GM12878 (cell line): ENCODE data around the gene NTF4. TPM values are rescaled to one million over a fixed set of nuclear protein-coding genes. Genes with fewer than 3 reads are reported as not detected.

Experiments
- ATAC-seq: fragments of 200-7000 bp; cut with Tn5 transposase; 3 replicates; pipeline ENCODE4 v1.9.1; 2020; ENCODE audit warnings: mild to moderate bottlenecking, moderate library complexity
- BruUV-seq: library from RNA; stranded (reverse); fragments of 400-500 nt; replicated peaks from 2 replicates; lab custom pipeline; 2021; lab: Mats Ljungman, UMichigan
- CTCF ChIA-PET: fragments of 300-600 bp; sonication (Branson Sonifier 250); formaldehyde crosslinking; extraction: SDS; loops from one replicate; lab custom pipeline; 2021; ENCODE audit warnings: inconsistent platforms; lab: Yijun Ruan, JAX
- POLR2A ChIA-PET: fragments of 350-600 bp; formaldehyde crosslinking; extraction: SDS; loops from one replicate; lab custom pipeline; 2021; ENCODE audit warnings: inconsistent platforms; lab: Charles Lee
- RAD21 ChIA-PET: fragments of 300-600 bp; sonication (Branson Sonifier 250); formaldehyde crosslinking; loops from one replicate; lab custom pipeline; 2023; ENCODE audit warnings: antibody characterized with exemption; ENCODE audit not compliant: unreplicated experiment; lab: Charles Lee
- SMC1A ChIA-PET: fragments of 300-600 bp; sonication (Branson Sonifier 250); formaldehyde crosslinking; loops from one replicate; lab custom pipeline; 2023; ENCODE audit not compliant: unreplicated experiment, uncharacterized antibody; lab: Charles Lee
- DNase-seq: peaks from one replicate; pipeline ENCODE4 v3.0.0-alpha.2; 2011; ENCODE audit warnings: low read depth, low spot score
- FAIRE-seq: peaks from 3 replicates; lab custom pipeline; 2011; peaks lifted over from hg19 to GRCh38; lab: Jason Lieb, UNC
- H2AFZ ChIP-seq: 2 replicates; pipeline ENCODE4 v1.6.0; 2011; ENCODE audit warnings: low read depth, low read length, control low read depth; ENCODE audit not compliant: control insufficient read depth
- H3K27ac ChIP-seq: 2 replicates; pipeline ENCODE4 v1.5.1; 2011; ENCODE audit warnings: control low read depth; ENCODE audit not compliant: control insufficient read depth, insufficient read depth
- H3K27me3 ChIP-seq, 2 experiments: replicated peaks in 1 of 2; 2 replicates each; pipeline versions ENCODE4 v1.6.0 to v1.6.1; 2011; ENCODE audit warnings: low read length in 1 of 2; ENCODE audit not compliant: control insufficient read depth in 2 of 2, insufficient read depth in 2 of 2
- H3K36me3 ChIP-seq, 2 experiments: 2 replicates each; pipeline ENCODE4 v1.5.1; 2011; ENCODE audit warnings: low read length in 1 of 2; ENCODE audit not compliant: control insufficient read depth in 2 of 2, insufficient read depth in 2 of 2
- H3K4me1 ChIP-seq: 2 replicates; pipeline ENCODE4 v1.6.1; 2011; ENCODE audit warnings: mild to moderate bottlenecking, low read length, moderate library complexity, mixed read lengths; ENCODE audit not compliant: control insufficient read depth, insufficient read depth
- H3K4me2 ChIP-seq: 2 replicates; pipeline ENCODE4 v1.6.0; 2011; ENCODE audit warnings: control low read depth; ENCODE audit not compliant: control insufficient read depth, insufficient read depth
- H3K4me3 ChIP-seq: fragments of 200-600 bp; sonication (generic); 2 replicates; pipeline ENCODE4 v1.5.1; 2016
- H3K79me2 ChIP-seq: 2 replicates; pipeline ENCODE4 v1.6.0; 2011; ENCODE audit warnings: low read length; ENCODE audit not compliant: control insufficient read depth, insufficient read depth
- H3K9ac ChIP-seq: 2 replicates; pipeline ENCODE4 v1.8.0; 2011; ENCODE audit warnings: low read length, control low read depth, mixed read lengths; ENCODE audit not compliant: control insufficient read depth, insufficient read depth
- H3K9me3 ChIP-seq: replicated peaks from 3 replicates; pipeline ENCODE4 v1.5.1; 2011; ENCODE audit warnings: mild to moderate bottlenecking, low read length; ENCODE audit not compliant: control insufficient read depth, insufficient read depth
- H4K20me1 ChIP-seq: 2 replicates; pipeline ENCODE4 v1.6.0; 2011; ENCODE audit not compliant: control insufficient read depth, insufficient read depth
- CHD4 ChIP-seq: fragments of 200-600 bp; sonication (generic); IDR thresholded peaks from 2 replicates; pipeline ENCODE4 v1.6.1; 2016; ENCODE audit warnings: mild to moderate bottlenecking
- GATAD2B ChIP-seq: fragments of 450-650 bp; conservative IDR thresholded peaks from 2 replicates; pipeline ENCODE4 v1.6.1; 2017; ENCODE audit warnings: low read depth, mild to moderate bottlenecking, moderate library complexity
- IRF3 ChIP-seq: fragments of 450-650 bp; IDR thresholded peaks from 2 replicates; pipeline ENCODE4 v1.6.1; 2014; ENCODE audit warnings: mild to moderate bottlenecking
- PBX3 ChIP-seq: IDR thresholded peaks from 2 replicates; pipeline ENCODE4 v1.6.1; 2011; ENCODE audit warnings: mild to moderate bottlenecking, low read depth, low read length, moderate library complexity; ENCODE audit not compliant: insufficient replicate concordance
- TAF1 ChIP-seq: IDR thresholded peaks from 2 replicates; pipeline ENCODE4 v1.6.1; 2011; ENCODE audit warnings: mild to moderate bottlenecking, low read depth, low read length, borderline replicate concordance
- TCF3 ChIP-seq: IDR thresholded peaks from 2 replicates; pipeline ENCODE4 v1.6.1; 2012; ENCODE audit warnings: low read depth, mild to moderate bottlenecking, low read length, borderline replicate concordance; ENCODE audit not compliant: insufficient read depth
- WGBS: methylation state at CpG from one replicate; pipeline ENCODE4 v1.1.6; 2016; ENCODE audit warnings: low lambda C conversion rate; ENCODE audit not compliant: insufficient replicate concordance, insufficient coverage; ENCODE audit errors: missing lambda C conversion rate; 5-methylcytosine and 5-hydroxymethylcytosine counted together
- in situ Hi-C: fragments of 300-500 bp; cut with MboI; formaldehyde crosslinking; loops from 9 replicates; pipeline ENCODE4 v1.14.3; 2018; ENCODE audit warnings: mixed read lengths
- intact Hi-C: fragments of 100-400 bp; cut with micrococcal nuclease; formaldehyde crosslinking; loops from one replicate; pipeline ENCODE4 v1.14.2; 2022; ENCODE audit not compliant: unreplicated experiment
- polyA plus RNA-seq, 11 experiments: library from polyadenylated mRNA; depleted of rRNA in 4 of 11; unstranded in 6 of 11; stranded (reverse) in 5 of 11; fragments of >200 nt; fragmentation: Nextera tagmentation in 4 of 11; fragmentation: Illumina TruSeq in 1 of 11; extraction: Ambion mirVana in 4 of 11; extraction: Trizol in 1 of 11; gene quantifications; 1 replicate in 1 of 11; 2 replicates in 10 of 11; pipeline versions ENCODE4 v1.2.1 to v1.2.3, GENCODE V29; 2011 to 2016; ENCODE audit warnings: inconsistent platforms in 2 of 11, missing spikeins in 2 of 11, low read depth in 1 of 11
- total RNA-seq, 4 experiments: library from RNA; depleted of rRNA in 3 of 4; stranded (reverse); fragments of >200 nt in 3 of 4; fragmentation: Illumina TruSeq in 1 of 4; extraction: Trizol in 1 of 4; gene quantifications; 2 replicates each; pipeline versions ENCODE4 v1.2.1 to v1.2.3, GENCODE V29; 2013 to 2021

NTF4 gene
- total and polyA plus RNA-seq, 10 of the 15 experiments (the other 5 are each of a cell fraction or from before 2014, with no cell fraction given), result not detected

- FAIRE-seq (no peak), DNase-seq (no peak), ATAC-seq (no peak)
- ChIA-PET CTCF (interaction anchor here (0.6 kb wide), 1 partner anchor 463 kb away, joined by 3 read pairs; no protein-coding TSS in a partner anchor), SMC1A (no interaction called here), POLR2A (no interaction called here), RAD21 (no interaction called here)
- WGBS, result 70% methylated on average over 4 of the region's 4 CpGs
- peaks cover 2% of the 10 kb centered on the region for H3K79me2 ChIP-seq
- TF ChIP-seq IRF3 (no peak), TCF3 (no peak), GATAD2B (no peak), PBX3 (no peak), TAF1 (no peak), CHD4 (no peak)
- no peaks in the 10 kb centered on the region for H4K20me1 ChIP-seq
- no TSS peak for BruUV-seq
- no peaks in the 10 kb centered on the region; the same call in 2 of the 3 replicates for H3K9me3 ChIP-seq
- in situ Hi-C loops (no loop called here), intact Hi-C loops (no loop called here)
- no peak overlapping the region for H3K9ac ChIP-seq
- no peak overlapping the region for H3K27ac ChIP-seq
- H3K4me3 ChIP-seq, result no peak overlapping the region
- H3K36me3 ChIP-seq, result no peaks in the 10 kb centered on the region
- H3K27me3 ChIP-seq, result no peaks in the 10 kb centered on the region
- H3K4me1 ChIP-seq, result no peaks in the 10 kb centered on the region
- H2AFZ ChIP-seq, result no peak overlapping the region
- H3K4me2 ChIP-seq, result no peak overlapping the region
Observed at GRCh38 chr19:49080392-49080791, 15.8 kb upstream of the NTF4 start.
